ENCODE results near the gene INTS6L.
A peak's percentile ranks its signal among the peaks of the same experiment; 100 is the strongest.

INTS6L gene, protein sequence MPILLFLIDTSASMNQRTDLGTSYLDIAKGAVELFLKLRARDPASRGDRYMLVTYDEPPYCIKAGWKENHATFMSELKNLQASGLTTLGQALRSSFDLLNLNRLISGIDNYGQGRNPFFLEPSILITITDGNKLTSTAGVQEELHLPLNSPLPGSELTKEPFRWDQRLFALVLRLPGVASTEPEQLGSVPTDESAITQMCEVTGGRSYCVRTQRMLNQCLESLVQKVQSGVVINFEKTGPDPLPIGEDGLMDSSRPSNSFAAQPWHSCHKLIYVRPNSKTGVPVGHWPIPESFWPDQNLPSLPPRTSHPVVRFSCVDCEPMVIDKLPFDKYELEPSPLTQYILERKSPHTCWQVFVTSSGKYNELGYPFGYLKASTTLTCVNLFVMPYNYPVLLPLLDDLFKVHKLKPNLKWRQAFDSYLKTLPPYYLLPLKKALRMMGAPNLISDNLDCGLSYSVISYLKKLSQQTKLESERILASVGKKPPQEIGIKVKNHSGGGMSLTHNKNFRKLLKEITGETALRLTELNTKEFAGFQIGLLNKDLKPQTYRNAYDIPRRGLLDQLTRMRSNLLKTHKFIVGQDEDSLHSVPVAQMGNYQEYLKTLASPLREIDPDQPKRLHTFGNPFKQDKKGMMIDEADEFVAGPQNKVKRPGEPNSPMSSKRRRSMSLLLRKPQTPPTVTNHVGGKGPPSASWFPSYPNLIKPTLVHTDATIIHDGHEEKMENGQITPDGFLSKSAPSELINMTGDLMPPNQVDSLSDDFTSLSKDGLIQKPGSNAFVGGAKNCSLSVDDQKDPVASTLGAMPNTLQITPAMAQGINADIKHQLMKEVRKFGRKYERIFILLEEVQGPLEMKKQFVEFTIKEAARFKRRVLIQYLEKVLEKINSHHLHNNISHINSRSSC

DNA sequence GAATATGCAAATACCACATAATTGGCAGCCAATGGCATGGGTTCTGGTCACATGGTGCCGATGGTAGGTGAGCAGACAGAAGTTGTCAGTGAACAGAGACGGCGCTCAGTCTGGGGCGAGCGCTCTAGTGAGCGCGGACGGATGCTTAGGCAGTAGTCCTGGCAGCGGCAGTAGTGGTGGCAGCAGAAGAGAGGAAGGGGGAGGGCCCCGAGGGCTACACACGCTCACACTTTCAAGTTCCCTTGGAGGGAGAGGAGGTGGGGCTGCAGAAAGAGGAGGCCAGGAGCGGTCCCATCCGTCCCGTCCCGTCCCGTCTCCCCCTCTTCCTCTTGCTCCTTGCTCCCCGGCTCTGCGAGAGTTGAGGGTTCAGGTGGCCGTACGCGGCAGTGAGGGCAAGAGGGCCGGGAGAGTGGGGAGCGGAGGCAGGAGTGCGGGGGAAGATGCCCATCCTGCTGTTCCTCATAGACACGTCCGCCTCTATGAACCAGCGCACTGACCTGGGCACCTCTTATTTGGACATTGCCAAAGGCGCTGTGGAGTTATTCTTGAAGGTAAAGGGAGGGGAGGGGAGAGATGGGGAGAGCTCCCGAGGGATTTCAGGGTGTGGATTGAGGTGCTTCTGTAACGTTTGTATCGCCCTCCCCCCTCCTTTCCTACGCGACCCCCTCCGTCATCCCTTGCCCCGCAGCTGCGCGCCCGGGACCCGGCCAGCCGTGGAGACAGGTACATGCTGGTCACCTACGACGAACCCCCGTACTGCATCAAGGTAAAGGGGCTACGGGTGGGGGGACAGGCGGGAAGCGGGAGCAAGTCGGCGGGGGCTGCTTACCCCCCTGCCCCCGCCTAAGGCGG lies at the start of gene INTS6L:
Gene INTS6L (plus strand): TSS at position 108 of the 852 bp plus-strand sequence. CDS start 333 bp downstream, at position 441.
- peak; percentile 86 for DNase-seq

GRCh38 chrX:135476378-135476777 lies 44.1 kb upstream of the INTS6L start:
- DNase-seq: no peak

DNA sequence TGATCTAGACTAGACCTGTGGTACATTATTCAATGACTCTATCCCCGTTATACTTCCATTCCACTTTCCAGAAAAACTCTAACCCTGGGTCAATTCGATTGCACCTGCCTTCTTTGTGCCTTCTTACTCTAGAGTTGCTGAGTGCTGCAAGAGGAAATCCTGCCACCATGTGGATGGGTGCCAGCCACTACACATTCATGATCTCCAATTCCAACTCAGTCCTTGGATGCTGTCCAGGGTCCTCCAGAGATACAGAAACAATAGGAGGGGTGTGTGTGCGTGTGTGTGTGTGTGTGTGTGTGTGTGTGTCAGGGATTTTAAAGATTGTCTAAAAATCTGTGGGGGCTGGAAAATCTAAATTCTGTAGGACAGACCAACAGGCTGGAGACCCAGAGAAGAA lies 42.9 kb upstream of the INTS6L start:
- DNase-seq: peak; percentile 60

- DNase-seq: no peak
Measured at GRCh38 chrX:135480076-135480475, 40.4 kb upstream of the INTS6L start.

DNA sequence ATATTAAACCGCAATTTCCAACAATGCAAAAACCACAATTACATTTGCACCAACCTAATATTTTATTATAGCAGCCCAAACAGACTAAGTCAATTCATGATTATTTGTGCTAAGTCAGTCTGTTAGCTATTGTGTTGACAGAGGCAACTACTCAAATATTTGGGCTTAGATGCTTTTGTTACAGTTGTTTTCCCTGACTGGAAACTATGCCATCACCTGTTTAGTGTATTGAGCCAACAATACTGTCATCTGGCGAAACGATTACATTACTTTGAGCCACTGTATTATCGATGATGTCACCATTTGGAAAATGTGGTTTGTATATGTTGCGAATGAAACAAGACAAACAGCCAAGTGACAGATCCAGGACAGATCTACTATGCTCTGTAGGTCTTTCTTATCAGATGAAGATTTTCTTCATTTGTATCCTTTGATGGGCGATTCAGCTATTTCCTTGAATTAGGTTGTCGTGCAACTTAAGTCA lies 38.7 kb upstream of the INTS6L start:
- no peak for DNase-seq

GRCh38 chrX:135484641-135485289 lies 35.7 kb upstream of the INTS6L start:
- DNase-seq: peak; percentile 25

DNA sequence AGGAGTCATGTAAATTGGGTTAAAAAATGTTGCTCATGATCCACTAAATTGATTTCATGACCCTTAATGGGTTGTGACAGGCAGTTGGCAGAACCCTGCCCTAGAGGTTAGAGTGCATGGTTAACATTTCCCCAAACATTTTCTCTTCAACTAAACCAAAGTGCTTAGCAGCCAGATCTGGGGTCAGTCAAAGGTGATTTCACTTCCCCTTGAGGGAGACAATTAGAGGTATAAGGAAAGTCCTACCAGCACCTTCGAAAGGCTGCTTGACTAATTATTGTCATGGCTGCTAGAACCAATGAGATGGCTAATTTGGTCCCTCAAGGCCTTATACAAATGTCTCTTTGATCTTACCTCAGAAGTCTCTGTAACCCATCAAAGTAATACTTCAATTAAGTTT lies 30.9 kb upstream of the INTS6L start:
- no peak for DNase-seq

DNA sequence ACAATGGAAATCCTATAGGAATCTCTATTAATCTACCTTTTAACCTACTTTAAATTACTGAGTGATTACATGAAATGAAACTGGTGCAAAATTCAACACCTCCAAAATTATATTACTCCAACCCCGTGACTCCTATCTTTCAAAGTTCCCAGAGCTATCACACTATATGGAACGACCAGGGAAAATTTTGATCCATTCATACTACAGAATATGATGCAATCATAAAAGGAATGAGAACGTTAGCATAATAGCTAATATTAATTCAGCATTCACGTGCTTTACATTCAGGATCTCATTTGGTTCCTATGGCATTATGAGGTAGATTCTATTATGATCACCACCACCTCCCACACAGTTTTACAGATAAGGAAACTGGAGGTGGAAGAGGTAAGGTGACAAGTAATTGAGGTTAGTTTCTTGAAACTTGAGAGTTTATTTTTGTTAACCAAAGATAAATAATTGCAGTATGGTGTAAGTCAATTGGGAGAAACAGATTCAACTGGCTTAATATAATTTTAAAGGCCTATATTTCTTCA lies 29.4 kb upstream of the INTS6L start:
- no peak for DNase-seq

DNA sequence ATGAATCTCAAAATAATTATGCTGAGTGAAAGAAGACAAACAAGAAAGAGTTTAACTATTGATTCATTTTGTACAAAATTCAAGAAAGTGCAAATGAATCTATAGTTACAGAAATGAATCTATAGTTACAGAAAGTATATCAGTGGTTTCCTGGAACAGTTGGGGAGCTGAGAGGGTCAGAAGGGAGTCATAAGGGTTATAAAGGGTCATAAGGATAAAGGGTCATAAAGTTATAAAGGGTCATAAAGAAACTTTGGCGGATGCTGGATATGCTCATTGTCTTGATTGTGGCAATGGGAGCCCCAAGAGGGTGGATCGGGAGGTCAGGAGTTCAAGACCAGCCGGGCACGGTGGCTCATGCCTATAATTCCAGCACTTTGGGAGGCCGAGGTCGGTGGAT lies 26.0 kb upstream of the INTS6L start:
- no peak for DNase-seq

DNA sequence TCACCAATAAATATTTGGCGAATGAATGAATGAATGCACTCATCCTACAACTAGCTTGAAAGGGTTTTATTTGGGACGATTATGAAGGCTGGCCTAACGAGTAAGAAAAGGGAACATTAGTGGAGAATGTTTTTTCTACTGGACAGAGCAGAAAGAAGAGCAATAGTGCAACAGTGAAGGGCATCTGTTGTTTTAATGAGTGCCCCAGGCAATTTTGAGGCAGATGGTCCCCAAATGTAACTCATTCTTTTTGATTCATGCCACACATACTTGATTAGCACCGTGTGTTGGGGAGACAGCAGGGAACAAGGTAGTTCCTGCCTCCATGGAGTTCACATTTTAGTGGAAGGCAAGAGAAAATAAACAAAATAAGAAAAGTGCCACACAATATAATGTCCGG lies 22.7 kb upstream of the INTS6L start:
- no peak for DNase-seq

DNA sequence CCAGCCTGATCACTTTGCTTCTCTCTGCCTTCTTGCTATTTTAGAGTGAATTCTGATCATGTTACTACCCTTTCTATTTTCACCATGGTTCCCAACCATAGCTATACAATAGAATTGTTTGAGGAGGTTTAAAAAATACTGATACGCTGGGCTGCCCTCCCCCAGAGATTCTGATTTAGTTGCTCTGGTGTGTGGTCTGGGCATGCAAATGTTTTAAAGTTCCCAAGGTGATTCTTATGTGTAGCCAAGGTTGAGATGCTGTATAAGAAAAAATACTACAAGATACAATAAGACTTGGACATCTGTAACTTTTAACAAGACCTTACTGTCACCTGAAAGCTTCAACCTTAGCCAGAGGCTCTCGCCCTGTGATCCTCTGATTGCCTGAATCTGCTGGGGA lies 22.2 kb upstream of the INTS6L start:
- DNase-seq: no peak

- no peak for DNase-seq
Measured at GRCh38 chrX:135505351-135505750, 15.1 kb upstream of the INTS6L start.

DNA sequence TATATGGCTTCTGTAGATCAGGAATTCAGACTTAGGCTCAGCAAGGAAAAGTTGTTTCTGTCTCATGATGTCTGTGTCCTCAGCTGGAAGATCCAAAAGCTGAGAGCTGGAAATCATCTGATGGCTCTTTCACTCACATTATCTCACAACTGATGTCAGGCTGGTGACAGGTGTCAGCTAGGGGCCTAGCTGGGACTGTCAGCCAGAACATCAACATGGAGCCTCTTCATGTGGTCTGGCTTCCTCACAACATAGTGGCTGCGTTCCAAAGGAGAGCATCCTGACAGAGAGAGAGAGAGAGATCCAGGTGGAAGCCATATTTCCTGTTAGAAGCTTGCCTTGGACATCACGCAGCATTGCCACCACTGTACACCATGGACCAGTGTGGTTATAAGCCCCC lies 10.6 kb upstream of the INTS6L start:
- DNase-seq: no peak

DNA sequence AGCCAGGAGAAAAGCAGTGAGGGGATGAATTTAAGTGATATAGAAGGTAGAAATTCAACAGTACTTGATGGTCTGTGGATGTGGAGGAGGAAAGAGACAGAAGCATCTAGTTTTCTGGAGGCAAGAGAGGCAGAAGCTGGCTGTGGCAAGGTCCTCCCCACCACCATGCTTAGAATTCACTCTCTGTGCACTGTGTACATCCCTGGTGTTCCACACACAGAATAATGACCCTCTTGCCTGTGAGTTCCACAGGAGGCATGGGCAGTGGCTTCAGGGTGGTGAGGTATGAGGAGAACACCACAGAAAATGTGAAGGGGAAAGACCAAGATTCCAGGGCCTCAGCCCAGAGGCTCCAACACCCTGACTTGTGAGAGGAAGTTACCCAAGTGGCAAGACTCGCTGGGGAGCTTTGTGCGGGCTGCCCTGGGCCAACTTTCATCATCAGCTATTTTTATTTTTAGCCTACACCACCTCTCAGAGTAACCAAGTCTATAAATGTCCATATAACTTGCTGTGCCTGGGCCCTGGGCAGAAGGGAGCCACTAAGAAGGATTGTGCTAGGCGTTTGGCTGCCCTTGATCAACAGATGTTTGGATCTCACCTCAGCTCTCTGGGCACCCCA lies 7.8 kb upstream of the INTS6L start:
- no peak for DNase-seq

DNA sequence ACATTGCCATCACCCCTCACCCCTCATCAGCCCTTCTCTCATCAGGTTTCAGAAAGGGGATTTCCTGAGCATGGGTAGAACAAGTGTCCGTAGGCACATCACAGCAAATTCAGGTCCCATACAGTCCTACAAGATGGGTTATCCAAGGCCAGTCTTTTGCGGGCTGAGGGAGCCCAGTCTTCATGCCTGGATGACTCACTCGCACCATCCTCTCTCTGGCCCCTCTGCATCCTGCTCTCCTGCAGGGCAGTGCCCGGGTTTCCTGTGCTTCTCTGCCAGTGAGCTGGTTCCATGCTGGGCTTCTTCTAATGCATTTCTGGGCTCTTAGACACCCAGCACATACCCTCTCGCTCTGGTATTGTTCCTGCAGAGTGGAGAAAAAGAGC lies 7.3 kb upstream of the INTS6L start:
- no peak for DNase-seq

DNA sequence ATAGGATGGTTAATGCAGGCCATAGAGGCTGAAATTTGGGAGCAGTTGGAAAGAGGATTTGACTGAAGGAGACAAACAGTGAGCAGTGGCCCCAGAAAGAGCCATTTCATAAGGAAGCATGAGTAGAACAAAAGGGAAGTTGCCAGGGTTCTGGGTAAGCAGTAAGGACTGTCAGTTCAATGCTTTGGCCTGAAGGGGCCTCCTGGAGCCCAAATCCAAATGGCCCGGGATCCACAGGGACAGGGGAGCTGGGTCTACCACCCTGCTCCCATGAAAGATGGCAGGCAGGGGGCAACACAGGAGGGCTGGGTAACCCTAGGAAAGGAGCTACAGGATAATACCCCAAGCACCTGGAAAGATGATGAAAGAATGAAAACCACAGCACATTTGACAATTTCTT lies 4.1 kb upstream of the INTS6L start:
- DNase-seq: no peak

GRCh38 chrX:135518161-135518560 lies 2.3 kb upstream of the INTS6L start:
- no peak for DNase-seq

DNA sequence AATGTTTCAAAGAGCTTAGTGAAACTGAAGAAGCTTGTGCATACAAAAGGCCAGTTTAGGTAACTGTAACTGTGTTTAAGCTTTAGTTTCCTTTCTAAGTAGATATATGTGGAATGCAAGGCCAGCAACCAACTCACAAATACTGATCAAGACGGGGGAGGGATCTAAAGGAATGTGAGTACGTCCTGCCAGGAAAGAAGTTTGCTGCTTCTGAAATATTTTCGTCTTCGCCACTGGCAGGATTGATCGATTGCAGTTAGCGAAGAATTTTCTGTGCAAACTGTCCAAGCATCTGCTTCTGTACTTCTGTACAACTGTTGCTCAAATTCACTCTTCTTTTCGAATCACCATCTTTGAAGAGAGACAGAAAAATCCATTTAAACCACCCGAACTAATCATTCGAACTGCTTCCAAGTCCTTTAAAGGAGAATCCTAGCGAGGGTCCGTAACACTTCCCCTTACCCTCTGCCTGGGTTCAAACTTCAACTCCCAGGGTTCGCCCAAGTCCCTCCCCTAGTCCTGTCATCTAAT lies 373 bp upstream of the INTS6L start:
- DNase-seq: no peak

GRCh38 chrX:135521405-135522131 lies 1.1 kb downstream of the INTS6L start:
- peak; percentile 88 for DNase-seq

DNA sequence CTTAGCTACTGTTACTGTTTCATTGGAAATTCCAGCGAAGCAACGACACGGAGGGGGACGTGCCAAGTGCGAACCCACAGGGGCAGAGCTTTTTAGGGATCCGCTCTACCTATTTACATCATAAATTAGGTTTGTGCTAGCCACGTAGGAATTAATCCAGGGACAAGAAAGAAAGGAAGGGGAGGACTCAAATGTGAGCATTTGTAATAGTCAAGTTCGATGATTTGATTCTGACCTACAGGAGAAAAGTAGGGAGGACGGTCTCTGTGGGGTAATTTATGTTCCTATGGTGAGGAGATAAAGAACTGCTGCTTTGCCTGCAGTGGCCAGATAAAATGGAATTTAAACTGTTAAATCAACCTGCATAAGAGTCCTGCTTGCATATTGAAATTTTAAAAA lies 1.7 kb downstream of the INTS6L start:
- DNase-seq: no peak
